Measurements from ENCODE around the gene STUM.

STUM gene

GRCh38 chr1:226624526-226624925 is 76.0 kb downstream of the STUM start:
- TF ChIP-seq, protein P1, sequence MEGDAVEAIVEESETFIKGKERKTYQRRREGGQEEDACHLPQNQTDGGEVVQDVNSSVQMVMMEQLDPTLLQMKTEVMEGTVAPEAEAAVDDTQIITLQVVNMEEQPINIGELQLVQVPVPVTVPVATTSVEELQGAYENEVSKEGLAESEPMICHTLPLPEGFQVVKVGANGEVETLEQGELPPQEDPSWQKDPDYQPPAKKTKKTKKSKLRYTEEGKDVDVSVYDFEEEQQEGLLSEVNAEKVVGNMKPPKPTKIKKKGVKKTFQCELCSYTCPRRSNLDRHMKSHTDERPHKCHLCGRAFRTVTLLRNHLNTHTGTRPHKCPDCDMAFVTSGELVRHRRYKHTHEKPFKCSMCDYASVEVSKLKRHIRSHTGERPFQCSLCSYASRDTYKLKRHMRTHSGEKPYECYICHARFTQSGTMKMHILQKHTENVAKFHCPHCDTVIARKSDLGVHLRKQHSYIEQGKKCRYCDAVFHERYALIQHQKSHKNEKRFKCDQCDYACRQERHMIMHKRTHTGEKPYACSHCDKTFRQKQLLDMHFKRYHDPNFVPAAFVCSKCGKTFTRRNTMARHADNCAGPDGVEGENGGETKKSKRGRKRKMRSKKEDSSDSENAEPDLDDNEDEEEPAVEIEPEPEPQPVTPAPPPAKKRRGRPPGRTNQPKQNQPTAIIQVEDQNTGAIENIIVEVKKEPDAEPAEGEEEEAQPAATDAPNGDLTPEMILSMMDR (IDR thresholded peaks at IDR 0.05; ENCODE audit: low read depth, low read length), result no peak
- DNase-seq (ENCODE audit: low read depth in 2 of 2), result peak; percentile 22 to 77
- H3K4me3 ChIP-seq (replicated peaks in 1 of 2; ENCODE audit: low read depth in 2 of 2, low read length in 2 of 2), result no peak overlapping the region

DNA sequence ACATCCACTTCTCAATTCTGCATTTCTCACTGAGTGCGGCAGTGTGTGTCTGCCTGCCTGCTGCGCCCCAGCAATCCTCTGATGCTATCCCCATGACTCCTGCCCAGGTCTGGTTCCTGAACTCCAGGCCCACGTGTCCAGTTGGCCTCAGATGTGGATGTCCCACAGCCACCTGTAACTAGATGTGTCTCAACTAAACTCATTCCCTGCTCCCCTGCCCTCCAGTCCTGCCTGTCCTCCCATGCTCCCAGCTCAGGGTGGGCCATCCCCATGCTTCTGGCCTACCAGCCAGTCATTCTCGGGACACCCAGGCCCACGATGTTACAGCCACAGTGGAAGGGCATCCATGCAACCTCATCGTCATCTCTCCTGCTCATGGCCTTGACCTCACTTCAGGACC is 76.8 kb downstream of the STUM start:
- TF ChIP-seq, protein P1 (IDR thresholded peaks at IDR 0.05; ENCODE audit: low read depth, low read length), result no peak
- DNase-seq (ENCODE audit: low read depth in 2 of 2), result no peak
- H3K4me3 ChIP-seq (replicated peaks in 1 of 2; ENCODE audit: low read depth in 2 of 2, low read length in 2 of 2), result no peak overlapping the region

DNA sequence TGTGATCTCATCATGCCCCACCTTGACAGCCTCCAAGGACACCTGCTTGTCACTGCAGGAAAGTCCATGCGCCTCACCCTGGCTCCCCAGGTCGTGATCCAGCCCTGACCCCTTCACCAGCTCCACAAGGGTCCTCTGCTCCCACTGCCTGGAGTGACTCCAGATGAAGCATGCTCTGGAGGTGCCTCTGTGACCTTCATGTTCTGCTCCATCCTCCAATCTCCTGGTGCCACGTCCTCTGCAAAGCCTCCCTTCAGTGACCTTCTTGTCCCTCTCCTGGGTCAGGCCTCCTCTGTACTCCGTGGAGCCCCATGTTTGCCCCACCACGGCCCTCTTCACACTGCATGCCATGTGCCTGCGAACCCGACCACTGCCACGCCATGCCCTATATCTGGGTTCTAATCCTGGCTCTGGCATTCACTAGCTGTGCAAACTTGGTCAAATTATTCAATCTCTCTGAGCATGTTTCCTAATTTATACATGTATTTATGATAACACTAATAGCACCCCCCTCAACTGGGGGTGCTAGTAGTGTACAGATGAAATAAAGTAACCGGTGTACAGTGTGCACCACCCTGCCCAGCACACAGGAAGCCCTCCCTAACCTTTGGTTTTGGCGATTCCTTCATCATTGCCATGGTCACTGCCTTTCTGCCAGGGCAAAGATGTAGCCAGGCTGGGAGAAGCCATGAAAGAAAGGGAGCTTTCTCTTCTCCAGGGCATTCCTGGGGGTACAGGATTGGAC is 77.4 kb downstream of the STUM start:
- no peak for DNase-seq (ENCODE audit: low read depth in 2 of 2)
- H3K4me3 ChIP-seq (replicated peaks in 1 of 2; ENCODE audit: low read depth in 2 of 2, low read length in 2 of 2), result no peak overlapping the region
- TF ChIP-seq, protein P1 (IDR thresholded peaks at IDR 0.05; ENCODE audit: low read depth, low read length), result no peak

GRCh38 chr1:226626577-226626956 is 78.0 kb downstream of the STUM start:
- TF ChIP-seq, protein P1 (IDR thresholded peaks at IDR 0.05; ENCODE audit: low read depth, low read length), result peak; percentile 98
- peak; percentile 79 to 83 for DNase-seq (ENCODE audit: low read depth in 2 of 2)
- H3K4me3 ChIP-seq (replicated peaks in 1 of 2; ENCODE audit: low read depth in 2 of 2, low read length in 2 of 2), result no peak overlapping the region

DNA sequence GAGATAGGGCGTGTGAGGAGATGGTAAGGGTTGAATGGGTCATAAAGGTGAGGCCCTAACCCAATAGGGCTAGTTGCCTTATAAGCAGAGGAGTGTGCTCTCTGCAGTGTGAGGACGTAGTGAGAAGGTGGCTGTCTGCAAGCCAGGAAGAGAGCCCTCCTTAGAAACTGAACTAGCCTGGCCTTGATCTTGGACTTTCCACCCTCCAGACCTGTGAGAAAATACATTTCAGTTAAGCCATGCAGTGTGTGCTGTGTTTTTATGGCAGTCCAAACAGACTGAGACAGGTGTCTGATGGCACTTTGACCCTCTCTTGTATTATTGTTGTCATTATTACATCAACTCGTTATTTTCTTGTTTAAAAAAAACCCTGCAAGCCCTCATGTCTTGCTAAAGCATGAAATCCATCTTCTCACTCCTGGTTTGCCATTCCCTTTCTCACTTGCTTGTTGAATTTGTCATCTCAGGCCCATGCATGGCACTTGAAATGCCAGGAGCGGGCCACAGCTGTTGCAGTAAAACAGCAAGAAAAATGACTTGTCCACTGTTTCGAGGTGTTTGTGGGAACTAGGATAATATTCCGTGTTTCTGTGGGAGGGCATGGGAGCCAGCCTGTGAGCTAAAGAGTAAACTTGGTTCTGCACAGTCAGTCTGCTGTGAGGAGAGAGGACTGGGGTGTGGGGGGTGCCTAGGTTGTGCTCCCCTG is 78.6 kb downstream of the STUM start:
- no peak for DNase-seq (ENCODE audit: low read depth in 2 of 2)
- TF ChIP-seq, protein P1 (IDR thresholded peaks at IDR 0.05; ENCODE audit: low read depth, low read length), result no peak
- no peak overlapping the region for H3K4me3 ChIP-seq (replicated peaks in 1 of 2; ENCODE audit: low read depth in 2 of 2, low read length in 2 of 2)

DNA sequence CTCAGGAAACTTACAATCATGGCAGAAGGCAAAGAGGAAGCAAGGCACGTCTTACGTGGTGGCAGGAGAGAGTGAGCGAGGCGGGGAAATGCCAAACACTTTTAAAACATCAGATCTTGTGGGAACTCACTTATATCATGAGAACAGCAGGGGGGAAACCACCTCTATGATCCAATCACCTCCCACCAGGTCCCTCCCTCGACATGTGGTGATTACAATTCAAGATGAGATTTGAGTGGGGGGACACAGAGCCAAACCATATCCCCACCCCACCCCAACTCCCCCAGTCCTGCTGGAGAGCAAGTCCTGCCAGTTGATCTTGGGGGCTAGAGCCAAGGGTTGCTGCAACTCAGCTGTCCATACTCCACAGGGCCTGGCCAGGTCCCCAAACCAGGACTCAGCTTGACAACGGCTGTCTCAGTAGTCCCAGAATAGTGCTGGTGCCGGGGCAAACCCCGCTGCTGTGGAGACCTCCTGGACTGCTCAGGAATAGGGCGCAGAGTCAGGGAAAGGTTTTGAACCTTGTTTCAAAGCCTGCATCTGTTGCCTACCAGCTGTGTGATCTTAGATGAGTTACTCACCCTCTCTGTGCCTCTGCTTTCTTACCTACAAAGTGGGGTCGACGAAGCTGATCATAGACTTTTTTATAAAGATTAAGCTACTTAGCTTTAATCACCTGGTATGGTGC is 79.5 kb downstream of the STUM start:
- H3K4me3 ChIP-seq (replicated peaks in 1 of 2; ENCODE audit: low read depth in 2 of 2, low read length in 2 of 2), result no peak overlapping the region
- TF ChIP-seq, protein P1 (IDR thresholded peaks at IDR 0.05; ENCODE audit: low read depth, low read length), result no peak
- DNase-seq (ENCODE audit: low read depth in 2 of 2), result no peak

Measured in cardiac fibroblast (primary cell).